SK-N-DZ (cell line): ENCODE data around the gene FAM72C. TPM values are rescaled to one million over a fixed set of nuclear protein-coding genes. Genes with fewer than 3 reads are reported as not detected.
"Not testable (repeated sequence)": the region's sequence is repeated elsewhere in the genome, so short reads cannot be mapped to it uniquely, and the experiment has no call there.

ENCODE experiments used
- DNase-seq: peaks from one replicate; pipeline ENCODE4 v3.0.0-alpha.2; 2015; ENCODE audit warnings: low spot score
- polyA plus RNA-seq, 2 experiments: library from polyadenylated mRNA; depleted of rRNA; stranded (reverse); fragments of >200 nt; gene quantifications; 2 replicates each; pipeline ENCODE4 v1.2.3, GENCODE V29; 2014

Gene FAM72C
- 12.7 and 18.2 TPM in 2 replicates for polyA plus RNA-seq (2014; cell fraction: cytosol; rRNA removed)
- polyA plus RNA-seq (2014; cell fraction: nucleus; rRNA removed), result 6.7 and 11.0 TPM in 2 replicates

DNA sequence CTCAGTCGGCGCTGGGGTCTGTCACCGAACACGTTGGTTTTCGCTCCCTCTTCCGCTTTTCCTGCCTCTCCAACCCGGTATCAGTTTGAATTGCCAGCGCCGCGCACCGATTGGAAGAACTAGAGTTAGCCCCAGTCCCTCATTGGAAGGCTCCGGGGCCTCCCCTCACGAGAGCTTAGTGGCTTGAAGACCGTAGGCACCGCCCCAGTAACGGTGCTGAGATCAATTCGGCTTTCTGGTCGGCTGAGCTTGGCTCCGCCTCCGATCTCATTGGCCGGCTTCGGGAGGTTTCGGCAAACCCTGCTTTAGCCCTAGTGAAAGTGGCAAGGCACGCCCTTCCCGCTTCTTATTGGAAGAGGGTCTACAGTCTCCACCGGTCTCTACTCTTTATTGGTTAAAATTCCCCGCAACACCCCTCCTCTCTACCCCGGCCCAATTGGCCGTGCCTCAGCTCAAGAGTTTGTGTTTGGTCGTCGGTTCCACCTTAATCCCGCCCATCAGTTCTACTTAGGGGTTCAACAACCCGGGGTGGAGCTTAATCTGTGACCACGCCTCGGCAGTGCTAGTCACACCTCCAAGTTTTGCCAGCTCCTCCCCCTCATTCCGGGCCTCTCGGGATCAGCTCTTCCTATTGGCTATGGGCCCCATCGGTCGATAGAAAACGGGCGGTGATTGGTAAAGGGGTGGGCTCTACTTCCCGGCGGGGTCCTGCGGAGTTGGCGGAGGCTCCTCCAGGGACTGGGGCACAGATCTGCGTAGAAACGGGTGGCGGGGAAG lies at the start of gene FAM72C:
FAM72C (minus strand) TSS at position 63 of the 777 bp plus-strand sequence. CDS start 845 bp downstream, outside the sequence.
- DNase-seq, result not testable (repeated sequence)

DNA sequence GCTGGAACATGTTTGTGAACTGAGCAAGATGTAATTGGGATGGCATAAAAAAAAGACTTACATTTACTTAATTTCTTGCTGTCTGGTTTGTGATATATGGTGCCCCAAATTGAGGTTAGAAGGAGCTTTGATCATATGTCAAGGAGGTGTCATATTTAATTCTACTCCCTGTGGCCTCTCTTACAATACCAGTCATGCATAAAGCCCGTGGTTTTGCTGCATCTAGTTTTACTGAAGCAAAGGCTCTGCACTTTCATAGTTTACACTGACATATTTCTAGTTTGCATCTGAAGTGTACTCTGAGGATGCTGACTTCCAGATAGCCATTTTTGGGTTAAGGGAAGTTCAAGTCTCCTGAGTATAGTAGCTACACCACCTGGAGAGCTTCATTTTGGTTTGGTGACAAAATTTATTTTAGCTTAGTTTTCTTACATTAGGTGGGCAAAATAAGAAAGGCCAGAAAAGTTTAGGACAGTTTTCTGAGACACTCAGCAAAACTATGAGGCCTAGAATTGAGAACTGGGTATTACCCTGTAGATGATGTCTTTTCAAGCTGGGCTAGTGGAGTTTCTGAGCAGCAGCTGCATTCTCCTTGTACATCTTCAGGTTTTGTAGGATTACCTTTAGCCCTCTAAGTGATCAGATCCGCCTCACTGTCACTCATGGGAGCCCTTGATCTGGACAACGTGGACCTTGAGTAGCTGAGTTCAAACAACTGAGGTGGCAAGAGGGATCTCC lies 48.4 kb upstream of the FAM72C start:
- not testable (repeated sequence) for DNase-seq

DNA sequence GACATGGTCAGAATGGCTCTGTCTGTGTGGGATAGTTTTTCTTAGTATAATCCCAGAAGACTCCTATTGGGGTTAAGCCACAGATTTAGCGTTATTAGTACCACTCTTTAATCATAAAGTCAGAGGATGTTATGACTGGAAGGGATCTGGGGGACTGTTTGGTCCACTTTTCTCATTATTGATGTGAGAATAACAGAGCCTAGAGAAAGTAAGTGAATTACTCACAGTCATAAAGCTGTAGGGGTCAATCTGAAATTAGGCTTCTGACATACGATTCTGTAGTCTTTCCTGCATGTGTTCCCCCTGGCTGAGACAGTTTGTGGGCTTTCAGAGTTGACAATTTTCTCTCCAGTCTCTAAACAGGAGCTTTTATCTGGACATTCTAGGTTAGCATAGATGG lies 47.3 kb upstream of the FAM72C start:
- DNase-seq, result not testable (repeated sequence)

GRCh38 chr1:144015180-144015966 lies 43.6 kb upstream of the FAM72C start:
- DNase-seq, result not testable (repeated sequence)

- not testable (repeated sequence) for DNase-seq
These were observed 42.7 kb upstream of the FAM72C start for GRCh38 chr1:144014528-144014927.

GRCh38 chr1:144014121-144014520 lies 42.3 kb upstream of the FAM72C start:
- DNase-seq, result not testable (repeated sequence)

DNA sequence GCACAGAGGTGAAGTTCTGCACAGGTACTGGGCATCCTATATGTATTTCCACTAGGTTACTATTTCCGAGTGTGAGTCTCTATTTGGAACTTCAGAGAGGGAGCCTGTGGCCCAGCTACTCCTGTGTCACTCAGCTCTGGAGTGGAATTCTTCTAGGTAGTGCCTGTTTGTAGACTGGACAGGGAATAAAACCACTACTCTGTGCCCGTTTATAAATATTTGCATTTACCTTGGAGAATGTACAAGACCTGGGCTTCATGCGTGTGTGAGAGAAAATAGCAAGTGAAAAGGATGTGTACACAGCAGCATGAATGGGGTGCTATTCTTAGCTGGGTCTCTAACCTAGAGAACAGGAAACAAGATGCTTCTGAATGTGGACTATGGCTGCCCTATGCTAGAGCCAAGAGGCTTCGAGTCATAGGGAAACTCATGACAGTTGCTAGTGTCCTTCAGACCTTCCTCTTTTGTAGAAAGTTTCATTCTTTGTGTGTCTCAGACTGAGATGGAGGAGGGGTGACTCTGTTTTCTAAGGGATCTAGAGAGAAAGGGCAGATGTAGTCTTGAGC lies 40.5 kb upstream of the FAM72C start:
- DNase-seq, result not testable (repeated sequence)

GRCh38 chr1:144009410-144009809 lies 37.6 kb upstream of the FAM72C start:
- DNase-seq, result not testable (repeated sequence)

GRCh38 chr1:144004259-144004658 lies 32.5 kb upstream of the FAM72C start:
- DNase-seq, result not testable (repeated sequence)

DNA sequence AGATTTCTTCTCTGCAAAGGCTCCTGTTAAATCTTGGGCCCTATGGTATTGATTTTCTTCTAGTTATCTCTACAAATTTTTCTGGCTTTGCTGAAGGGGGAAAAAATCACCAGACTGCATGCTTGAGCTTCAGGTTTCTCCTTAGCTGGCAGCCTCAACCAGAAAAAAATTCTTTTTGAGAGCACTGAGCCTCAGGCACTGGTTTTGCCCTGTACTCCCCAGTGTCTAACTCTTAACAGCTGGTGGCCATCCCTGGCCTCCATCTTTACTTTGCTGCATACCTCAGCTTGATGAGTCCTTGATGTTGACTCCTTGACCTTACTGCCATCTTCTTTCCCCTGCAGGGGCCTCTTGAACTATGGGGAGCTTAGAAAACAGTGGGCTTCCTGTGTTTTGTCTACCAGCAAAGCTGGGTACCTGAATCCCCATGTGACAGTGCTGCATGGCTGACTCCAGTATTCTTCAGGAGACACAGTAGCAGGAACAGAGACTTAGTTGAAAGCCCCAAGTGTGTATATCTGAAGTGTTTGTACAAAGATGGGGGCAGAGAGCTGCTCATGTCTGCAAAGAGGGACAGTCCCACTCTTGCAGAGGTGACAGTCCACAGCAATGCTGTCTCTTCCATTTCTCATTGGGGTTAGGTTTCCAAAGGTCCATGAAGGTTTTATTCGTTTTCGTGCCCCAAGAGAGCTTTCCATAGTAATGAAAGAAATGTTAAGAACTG lies 31.7 kb upstream of the FAM72C start:
- not testable (repeated sequence) for DNase-seq

DNA sequence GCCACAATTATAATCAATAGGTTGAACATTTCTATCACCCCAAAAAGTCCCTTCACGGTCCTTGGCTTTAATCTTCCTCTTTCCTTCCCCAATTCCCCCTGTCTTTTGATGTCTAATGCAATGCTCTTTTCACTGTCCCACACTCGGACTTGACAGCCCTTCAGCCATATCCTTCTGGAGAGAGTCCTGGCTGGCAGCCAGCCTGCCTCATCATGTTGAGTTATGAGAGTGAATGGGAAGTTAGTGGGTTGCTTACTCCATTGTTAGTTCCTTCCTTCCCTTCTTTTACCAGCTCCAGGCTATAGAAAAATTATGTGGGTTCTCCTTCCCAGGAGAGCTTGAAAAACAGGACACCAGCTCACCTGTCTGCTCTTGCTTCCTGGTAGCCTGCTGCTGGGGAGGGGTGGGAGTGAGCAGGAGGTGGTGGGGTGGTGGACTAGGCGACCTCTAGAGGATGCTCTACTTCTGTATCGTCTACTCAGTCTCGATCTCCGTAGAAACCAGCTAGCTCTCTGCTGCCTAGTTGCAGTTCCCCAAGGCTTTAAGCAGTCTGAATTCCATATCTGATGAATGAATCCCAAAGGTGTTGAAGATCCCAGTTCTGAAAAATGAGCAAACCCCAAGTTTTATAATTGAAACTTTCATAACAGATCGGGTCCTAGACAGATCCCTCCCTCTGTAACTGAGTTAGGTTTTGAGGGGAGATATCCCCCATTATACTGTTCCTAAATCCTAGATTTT lies 30.5 kb upstream of the FAM72C start:
- DNase-seq, result not testable (repeated sequence)

DNA sequence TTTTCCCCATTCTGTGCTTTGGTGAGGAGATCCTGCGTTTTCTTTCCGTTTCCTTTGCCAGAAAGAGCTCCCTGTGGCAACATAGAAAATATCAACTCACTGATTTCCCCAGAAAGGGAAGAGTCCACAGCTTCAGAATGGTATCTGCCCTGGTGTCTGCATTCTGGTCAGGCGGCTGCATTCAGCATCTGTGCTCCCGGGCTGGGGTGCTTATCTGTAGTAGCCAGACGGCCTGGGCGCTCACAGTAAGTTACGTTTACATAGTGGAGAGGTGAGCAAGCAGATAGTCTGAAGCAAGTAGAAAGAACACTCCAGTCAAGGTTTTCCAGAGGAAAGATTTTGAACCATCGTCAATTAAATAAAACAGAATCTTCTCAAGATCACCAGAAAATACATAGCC lies 29.3 kb upstream of the FAM72C start:
- DNase-seq, result not testable (repeated sequence)

DNA sequence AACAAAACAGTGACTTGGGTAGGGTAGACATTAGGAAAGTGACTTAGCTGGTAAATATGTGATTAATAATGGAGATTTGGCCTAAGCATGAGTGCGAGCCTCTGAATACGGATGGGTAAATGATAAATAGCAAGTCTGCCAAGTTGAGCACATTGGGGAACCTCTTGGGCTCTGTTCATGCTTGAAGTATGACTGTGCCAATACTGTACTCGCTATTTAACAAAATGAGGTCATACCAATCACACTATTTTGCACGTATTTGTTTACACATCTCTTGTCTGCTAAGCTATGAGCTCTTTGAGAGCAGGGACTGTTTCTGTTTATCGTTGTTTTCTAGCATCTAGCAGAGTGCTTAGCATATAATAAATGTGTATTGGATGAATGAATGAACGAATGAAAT lies 24.2 kb upstream of the FAM72C start:
- DNase-seq, result not testable (repeated sequence)

- not testable (repeated sequence) for DNase-seq
These were observed 21.6 kb upstream of the FAM72C start for GRCh38 chr1:143993301-143993907.

DNA sequence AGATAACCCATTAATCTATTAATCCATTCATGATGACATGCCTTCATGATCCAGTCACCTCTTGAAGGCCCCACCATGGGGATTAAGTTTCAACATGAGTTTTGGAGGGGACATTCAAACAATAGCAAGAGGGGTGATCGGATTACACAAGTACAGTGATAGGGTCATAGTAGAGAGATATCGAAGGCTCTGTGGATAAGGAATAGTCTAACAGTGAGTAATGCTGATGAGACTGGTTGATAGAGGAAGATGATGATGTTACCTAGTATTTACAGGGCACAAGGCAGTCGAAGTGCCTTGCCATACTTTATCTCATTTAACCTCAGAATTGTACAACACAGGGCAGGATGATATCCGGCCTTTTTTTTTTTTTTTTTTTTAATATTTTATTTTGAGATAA lies 18.9 kb upstream of the FAM72C start:
- DNase-seq, result not testable (repeated sequence)

- not testable (repeated sequence) for DNase-seq
These were observed 17.9 kb upstream of the FAM72C start for GRCh38 chr1:143989719-143990118.

DNA sequence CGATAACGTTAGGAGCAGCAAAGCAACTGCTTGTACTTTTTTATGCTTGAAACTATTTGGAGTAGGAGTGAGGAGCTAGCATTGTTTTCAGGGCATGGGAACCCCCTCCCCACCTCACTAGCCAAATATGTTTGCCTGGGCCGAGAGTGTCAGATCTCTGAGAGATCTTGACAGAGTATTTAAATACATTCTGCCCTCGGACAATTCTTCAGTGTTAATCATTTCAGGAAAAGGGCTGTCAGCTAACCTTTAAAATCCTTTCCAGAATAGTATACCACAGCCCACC lies 17.6 kb upstream of the FAM72C start:
- DNase-seq, result not testable (repeated sequence)

DNA sequence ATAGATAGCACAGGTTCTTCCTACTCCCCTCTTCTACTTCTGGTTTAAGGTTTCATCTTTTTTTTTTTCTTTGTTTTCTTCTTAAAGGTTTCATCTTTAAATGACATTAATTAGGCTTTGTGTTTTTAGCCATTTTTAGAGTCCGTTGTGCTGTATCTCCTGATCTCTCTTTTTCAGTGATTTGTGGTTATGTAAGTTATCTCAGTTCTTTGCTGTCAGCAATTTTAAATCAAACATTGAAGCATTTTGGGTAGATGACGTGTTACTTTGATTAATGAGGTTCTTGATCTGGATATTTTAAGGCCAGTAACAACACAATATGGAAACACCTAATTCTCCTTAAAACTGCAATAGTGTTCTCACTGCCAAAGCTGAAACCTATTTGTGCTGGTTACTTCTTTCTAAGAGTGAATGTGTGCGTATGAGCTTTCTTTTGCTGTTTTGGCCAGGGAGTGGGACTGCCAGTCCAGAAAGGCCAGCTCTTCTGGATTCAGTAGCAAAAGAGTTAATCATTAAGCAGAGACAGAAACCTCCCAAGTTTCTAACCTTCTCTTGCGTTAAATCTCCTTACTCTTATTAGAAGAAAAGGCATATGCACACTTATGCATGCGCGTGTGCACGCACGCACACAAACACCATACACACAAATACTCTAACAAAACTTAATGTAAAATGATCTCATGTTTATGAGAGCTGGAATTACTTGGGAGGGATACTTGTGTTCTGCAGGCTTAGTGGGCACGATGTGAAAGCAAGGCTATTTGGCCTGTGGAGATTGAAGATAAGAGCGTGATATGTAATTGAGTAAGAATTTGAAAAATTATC lies 17.0 kb upstream of the FAM72C start:
- DNase-seq, result not testable (repeated sequence)

DNA sequence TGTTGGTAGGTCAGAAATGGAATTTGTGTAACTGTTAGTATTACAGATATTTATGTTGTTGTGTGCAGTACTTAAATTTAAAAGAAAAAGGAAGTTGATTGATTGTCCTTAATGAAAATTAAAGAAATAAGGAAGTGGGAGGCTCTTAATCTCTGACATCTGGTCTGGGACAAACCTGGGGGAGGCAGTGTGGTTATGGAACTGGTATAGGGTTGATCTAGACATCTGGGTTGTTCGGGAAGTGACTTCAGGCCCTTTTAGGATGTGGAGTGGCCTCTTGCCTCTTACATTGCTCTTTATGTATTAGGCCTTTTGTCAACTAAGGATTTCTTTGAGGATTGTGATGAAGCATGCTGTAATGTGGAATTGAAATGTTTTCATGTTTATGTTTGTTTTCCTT lies 16.1 kb upstream of the FAM72C start:
- DNase-seq, result not testable (repeated sequence)
